Stimulated activated CD4-positive, alpha-beta T cell treated with anti-CD3 and anti-CD28 coated beads, Interleukin-15, amount 100 ng/mL, for 48 hours (primary cell): Measurements from ENCODE around the gene HUNK.

Experiments
- DNase-seq, 2 donors: peaks; one replicate each; pipeline ENCODE4 v3.0.0-alpha.2; 2020; ENCODE audit warnings: low read depth in 2 of 2

HUNK gene

DNA sequence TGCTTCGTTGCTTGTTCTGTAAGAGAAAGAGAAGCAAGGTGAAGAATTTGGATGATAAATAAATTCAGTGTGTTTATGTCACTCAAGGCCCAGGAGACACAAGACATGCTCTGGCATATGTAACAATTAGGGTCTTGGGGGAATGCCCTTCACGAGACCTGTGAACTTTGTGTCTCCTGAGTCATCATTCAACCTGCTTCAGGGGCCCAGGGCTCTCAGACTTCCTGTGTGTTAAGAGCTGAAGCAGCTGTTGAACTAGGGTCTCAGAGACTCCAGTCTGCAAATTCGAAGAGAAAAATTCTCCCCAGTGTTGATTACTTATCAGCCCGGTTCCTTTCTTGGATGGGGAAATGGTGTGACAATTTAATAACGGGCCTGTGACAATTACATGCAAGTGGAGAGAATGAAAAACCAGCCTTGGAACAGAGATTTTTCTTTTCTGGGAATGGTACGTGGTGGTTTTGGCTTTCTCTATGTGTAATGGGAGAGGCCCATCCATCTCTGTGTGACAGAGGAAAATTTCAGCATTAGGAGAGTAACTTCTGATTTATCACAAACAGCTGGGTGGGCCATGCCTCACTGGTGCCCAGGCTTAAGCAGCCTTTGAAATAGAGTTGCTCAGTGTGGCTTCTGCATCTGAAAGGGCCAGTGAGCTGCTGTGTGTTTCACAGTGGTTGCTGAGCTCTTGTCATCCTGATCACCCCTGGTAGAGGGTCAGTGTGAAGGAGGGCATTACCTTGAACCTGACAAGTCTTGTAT is 22.4 kb downstream of the HUNK start:
- no peak for DNase-seq

DNA sequence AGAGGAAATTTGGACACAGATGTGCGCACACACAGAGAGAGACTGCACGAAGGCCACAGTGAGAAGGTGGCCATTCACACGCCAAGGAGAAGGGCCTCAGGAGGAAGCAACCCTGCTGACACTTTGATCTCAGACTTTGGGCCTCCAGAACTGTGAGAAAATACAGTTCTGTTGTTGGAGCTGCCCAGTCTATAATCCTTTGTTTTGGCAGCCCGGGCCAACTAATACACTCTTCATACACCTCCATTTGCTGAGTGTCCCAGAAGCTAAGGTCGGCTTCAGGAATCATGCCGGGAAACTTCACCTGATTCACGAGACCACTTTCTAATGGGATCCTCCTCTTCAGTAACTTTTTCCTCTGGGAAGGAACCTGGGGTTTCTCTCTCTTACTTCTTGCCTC is 23.2 kb downstream of the HUNK start:
- DNase-seq = no peak

DNA sequence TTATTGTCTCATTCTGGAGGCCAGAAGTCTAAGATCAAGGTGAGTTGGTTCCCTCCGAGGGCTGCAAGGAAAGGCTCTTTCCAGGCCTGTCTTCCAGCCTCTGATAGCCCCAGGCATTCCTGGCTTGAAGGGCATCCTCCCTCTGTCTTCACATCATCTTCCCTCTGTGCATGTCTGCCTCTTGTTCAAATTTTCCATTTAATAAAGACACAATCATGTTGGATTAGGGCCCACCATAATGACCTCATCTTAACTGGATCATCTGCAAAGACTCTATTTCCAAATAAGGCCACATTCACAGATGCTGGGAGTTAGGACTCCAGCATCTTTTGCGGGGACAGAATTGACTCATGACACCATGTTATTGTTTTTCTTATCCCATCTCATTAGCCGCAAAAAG is 24.5 kb downstream of the HUNK start:
- DNase-seq = no peak

DNA sequence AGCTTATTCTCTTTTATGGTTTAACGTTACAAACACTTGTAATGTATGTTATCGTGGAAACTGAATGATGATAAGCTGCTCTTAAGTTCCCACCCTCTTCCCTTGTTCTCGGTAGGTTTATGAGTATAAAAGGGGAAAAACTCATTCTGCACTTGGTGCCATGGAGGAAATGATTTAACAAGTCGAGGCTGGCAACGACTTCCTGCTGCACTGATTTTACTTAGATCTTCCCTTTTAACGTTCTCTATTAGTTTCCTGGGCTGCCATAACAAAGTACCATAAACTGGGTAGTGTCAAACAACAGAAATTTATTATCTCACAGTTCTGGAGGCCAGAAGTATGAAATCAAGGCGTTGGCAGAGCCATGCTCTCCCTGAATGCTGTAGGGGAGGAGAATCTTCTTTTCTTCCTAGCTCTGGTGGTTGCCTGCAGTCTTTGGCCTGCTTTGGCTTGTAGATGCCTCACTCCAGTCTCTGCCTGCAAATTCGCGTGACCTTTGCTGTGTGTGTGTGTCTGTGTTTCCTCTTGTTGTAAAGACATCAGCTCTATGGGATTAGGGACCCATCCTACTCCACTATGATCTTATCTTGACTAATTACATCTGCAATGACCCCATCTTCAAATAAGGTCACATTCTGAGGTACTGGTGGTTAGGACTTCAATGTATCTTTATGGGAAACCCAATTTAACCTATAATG is 26.3 kb downstream of the HUNK start:
- no peak for DNase-seq

DNA sequence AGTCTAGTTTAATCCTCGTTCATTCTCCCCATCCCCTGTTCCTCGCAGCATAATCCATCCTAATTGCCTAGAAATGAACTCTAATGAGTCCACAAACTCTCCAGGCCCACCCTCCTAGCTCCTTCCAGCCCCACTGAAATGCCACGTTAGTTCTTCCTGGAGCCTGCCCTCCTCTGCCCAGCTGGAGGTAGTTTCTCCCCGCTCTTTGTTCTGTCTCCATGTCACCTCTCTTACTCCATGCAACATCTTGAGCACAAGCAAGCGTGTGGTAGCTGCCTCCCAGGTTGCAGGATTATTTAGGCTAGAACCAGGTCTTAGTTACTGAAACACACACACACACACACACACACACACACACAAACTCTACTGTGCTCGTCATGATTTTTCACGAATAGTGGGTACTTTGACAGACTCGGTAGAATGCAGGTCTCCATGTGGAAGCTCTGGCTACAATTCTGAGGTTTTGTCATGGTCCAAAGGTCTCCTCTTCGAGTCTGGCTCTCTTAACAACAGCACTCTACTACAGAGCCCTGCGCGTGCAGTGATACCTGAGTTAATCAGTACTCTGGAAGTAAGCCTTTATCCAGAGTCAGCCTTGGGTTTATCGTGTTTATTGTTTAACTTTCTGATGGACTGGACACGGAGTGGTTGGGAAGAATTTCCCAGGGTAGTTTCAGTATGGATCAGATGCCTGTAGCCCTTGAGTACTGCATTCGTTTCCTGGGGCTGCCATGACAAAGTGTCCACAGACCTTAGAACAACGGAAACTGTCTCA is 27.5 kb downstream of the HUNK start:
- no peak for DNase-seq

DNA sequence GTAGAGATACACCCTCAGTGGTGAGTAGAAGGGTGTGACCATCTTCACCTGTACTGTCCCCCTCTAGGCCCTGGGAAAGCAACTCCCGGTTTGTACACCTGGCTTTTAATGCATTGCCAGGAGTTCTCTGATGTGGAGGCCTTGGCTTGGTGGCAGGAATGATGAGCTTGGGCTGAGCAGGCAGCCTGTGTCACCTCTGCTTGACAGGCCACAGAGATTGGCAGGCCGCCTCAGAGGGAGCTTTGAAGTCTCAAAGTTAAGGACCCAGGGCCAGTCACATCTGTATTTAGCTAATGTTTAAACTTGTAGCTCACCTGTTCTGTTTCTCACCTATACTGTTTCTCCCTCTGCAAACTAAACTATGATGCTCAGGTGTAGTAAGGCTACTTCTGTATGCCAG is 28.5 kb downstream of the HUNK start:
- no peak for DNase-seq

DNA sequence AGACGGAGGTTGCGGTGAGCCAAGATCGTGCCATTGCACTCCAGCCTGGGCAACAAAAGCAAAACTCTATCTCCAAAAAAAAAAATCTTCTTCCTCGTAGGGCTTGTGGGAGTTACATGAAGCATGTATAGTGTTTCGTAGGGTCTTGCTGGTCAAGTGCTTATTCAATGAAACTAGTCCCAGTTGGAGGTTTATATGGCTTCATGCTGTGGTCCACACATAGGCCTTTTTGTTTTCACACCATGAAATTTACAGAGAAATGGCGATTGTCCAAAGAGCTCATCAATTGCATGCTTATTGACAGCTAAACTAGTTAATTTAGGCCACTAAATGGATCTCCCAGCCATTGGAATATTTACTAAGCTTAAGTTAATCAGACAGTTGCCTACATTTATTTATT is 29.6 kb downstream of the HUNK start:
- no peak for DNase-seq

DNA sequence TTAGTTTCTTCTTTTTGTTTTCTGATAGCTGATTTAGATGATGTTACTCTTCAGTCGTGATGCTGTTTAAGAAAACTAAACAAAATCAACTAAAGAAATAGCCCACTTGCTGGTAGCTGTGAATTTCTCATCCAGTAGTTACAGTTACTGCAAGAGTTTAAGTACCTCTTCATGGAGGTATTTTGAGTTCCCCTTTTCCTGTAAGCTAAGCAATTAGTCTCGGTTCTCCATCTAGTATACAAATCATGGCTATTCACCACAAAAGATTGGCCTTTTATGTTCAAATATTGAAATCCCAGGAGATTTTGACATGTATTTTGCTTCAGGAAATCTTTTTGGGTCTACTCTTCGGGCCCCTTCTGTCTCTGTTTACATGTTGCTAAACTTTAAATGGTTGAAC is 31.1 kb downstream of the HUNK start:
- no peak for DNase-seq

DNA sequence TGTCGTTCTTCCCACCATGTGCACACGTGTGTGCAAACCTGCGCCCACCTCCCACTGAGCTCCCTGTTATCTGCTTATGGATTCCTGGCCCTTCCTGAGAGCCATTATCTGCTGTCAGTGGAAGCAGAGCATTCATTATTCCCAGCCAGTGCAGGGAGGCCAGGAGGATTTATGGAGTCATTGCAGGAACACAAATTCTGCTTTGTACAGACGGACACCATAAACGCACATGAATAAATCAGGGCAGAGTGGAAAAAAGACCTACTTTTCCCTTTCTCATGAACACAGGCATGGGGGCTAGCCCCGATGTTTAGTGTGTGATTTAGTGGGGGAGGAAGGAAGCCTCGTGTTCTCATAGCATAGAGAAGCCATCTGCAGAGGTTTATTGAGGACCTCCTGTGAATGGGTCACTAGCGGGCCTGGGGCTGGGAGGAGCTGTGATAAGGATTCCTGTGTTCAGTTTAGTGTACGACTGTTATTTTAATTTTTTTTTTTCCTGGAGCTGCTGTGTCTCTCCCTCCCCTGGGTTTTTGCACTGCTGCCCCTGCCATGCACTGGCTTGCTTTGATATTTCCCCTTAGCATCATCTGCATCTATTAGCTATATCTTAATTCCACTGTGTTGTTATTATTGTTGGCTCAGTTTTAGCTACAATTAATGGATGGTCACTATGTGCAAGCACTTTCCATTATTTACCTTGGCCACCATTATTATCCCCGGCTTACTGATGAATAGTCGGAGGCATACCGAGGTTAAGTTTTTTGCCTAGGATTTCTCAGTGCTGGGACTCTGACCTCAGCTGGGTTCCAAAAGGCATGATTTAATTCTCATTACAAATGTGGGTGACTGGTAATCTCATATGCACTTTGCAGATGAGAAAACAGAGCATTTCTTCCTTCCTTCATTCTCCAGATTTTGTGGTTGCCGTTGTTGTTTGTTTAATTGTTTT is 33.0 kb downstream of the HUNK start:
- DNase-seq = no peak

DNA sequence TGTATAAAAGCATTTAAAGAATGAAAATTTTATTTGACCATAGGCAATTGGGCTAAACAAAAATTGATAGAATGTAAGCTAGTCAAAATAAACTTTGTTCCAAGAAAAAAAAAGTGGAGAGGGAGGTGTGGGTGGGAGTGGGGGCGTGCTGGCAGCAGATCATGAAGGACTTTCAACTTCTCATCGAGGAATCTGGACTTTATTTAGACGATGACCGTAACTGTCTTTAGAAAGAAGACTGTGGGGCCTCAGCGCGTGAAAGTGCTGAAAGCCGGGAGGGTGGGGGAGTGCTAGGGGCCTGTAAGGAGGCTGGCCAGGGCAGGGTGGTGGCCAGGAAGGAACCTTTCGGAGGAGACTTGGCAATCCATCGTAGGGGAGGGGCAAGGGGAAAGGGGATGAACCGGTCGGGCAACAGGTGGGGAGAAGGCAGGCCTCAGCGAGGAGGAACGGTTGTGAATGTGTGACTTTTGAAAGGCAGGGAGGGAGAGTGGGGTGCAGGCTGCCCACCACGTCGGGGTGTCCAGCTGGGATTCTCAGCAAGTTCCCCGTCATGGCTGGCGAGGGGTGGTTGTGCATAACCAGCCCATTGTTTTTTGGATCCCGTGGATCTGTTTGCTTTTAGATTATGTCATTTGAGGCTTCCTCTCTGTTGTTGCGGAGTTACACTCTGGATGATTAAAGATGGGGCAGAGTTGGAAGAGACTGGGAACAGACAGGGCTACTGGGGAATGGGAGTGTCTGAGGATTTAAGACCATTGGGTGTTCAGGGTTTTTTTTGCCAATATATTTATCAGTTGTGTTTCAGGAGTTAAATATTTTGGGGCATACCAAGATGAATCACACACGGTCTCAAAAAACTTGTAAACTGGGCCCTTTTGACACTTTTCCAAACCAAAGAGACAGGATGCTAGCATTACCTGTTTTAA is 35.5 kb downstream of the HUNK start:
- no peak for DNase-seq

DNA sequence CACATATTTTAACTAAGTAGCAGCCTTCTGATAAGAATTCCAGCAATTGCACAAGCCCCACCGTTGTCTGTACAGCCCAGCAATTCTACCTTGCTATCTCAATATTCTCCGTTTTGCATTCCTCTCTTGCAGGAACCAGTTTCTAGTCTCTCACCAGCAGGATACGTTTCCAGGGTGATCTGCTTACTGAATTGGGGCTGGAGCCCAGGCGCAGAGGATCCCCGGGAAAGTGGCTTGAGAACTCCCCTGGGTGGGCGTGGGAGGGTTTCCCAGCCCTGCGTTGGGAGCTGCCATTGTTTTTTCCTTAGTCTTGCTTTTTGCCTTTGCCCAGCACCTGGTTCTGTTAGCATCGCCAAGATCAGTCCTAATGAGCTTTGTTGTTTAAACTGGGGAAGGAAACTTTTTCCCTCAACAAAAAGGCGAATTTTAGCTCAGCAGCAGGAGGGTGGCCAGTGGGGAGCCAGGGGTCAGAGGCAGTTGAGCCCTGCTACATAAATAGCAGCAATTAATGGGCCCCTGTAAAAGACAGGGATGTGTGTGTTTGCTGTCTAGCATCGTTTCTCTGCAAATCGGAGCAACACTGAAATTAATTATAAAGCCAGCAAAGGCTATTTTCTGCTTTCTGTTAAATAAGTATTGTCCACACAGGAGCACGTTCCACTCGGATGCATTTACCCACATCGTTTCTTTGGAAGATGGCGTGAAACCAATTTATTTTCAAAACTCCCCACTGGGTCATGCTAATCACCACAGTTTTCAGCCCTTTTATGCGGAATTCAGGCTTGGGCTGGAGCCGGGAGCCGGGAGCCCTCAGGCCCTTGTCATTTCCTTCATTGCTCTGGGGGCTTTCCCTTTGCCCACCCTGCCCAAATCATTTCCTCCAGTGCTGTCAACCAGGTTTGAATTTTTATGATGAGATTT is 36.6 kb downstream of the HUNK start:
- no peak for DNase-seq

DNA sequence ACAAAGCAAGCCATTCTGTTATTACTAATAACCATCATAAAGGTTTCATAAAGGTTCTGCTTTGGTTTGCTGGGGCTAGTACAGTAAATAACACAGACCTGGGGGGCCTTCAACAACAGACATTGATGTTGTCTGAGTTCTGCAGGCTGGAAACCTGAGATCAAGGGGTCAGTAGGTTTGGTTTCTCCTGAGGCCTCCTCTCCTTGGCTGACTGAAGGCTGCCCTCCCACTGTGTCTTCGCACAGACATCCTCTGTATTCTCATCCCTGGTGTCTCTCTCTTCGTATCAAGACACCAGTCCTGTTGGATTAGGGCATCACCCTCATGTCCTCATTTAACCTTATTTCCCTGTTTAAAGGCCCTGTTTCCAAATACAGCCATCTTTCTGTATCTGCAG is 37.3 kb downstream of the HUNK start:
- DNase-seq = no peak

DNA sequence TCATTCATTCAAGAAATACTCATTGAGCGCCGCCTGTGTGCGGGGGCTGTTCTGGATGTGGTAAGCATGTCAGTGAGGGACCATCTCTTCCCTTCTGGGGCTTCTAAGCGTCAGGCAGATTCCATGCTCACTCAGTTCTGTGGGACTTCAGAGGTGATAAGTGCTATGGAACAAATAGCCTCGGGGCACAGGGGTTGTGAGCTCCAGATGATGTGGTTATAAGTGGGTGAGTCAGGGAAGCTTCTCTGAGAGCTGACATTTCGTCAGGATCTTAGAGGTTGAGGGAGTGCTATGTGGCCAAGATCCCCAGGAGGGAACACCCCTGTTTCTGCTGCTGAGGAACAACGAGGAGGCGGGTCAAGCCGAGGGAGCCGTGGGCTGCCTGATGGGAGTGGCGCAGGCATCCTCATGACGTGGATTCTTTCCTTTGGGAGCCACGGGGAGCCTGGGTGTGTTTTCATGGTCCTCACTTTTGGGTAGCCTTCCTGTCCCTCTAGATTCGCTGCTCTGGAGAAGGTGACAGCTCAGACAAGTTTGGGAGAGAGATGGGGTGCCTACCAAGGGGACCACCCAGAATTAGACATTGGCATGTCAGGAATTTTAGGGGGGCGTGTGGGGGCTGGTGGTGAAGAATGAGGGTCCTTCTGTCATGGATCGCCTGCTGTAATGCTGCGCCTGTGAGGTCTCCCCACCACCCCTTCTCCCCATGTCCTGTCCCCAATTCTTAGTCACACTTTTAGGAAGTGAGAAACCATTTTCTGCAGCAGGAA is 38.5 kb downstream of the HUNK start:
- no peak for DNase-seq

DNA sequence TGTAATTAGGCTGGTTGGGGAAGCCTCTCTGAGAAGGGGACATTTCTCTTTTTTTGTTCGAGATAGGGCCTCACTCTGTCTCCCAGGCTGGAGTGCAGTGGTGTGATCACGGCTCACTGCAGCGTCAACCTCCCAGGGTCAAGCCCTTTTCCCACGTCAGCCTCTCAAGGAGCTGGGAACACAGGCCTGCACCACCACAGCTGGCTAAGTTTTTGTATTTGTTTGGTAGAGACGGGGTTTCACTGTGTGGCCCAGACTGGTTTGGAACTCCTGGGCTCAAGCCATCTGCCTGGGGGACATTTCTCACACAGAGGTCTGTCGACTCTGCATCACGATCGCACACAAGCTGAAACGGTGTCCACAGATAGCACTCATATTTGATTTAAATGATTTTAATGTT is 39.7 kb downstream of the HUNK start:
- DNase-seq = no peak

DNA sequence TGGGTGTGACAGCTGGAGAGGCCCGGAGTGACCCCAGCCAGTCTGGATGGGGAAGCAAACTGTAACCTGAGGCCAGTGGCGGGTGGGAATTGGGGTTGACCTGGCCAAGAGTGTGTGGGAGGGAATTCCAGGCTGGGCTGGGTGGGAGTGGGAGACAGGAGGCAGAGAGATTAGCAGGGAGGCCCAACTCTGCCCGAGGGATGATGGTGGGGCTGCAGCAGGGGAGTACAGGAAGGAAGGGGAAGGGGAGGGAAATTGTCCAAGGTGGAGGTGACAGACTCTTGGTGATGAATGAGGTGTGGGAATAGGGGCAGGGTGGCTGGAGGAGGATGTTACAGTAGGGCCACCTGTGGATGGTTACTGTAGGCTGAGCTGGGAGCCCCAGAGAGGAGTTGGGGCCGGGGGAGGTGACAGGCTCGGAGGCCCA is 40.4 kb downstream of the HUNK start:
- no peak for DNase-seq

DNA sequence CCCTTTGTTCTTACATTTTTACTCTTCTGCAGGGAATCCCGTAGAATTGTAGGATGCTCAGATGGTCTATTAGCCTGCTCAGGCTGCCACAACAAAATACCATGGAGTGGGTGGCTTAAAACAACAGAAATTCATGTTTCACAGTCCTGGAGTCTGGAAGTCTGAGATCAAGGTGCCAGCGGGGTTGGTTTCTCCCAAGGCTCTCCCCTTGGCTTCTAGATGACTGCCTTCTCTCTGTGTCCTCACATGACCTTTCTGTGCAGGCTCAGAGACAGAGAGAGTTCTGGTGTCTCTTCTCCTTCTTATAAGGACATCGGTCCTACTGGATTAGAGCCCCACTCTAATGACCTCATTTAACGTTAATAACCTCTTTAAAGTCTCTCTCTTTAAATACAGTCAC is 41.7 kb downstream of the HUNK start:
- no peak for DNase-seq

DNA sequence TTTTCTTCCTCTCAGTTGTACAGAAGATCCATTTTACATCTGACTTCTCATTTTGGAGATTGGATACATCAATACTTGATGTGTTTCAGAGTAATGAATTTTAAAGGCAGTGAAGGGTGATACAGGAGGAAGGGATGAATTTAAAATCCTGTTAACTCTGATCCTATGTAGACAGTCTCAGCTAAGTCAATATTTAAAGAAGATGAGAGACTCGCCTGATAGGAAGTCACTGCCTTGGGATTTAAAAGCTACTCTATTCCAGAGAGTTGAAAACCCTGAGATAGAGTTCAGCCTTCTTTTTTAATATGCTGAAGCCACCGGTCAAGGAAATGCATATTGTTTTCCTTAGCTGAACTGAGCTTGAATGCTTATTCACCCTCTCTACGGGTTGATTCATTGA is 42.7 kb downstream of the HUNK start:
- no peak for DNase-seq

DNA sequence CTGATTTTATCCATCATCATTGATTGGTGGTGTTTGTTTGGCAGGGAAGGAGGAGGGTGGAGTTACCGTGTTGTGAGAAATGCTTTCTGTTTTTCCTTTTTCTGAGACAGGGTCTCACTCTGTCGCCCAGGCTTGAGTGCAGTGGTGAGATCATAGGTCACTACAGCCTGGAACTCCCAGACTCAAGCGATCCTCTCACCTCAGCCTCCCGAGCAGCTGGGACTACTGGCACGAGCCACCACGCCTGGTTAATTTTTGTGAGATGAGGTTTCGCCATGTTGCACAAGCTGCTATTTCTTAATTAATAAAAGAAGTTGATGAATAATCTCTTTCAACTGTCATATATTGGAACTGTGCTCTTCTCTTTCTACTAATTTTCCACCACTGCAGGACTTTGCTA is 44.3 kb downstream of the HUNK start:
- DNase-seq = no peak
